NB4 (cell line): Measurements from ENCODE around the gene RELT.

Experiments used
- CTCF ChIP-seq: IDR thresholded peaks from one replicate; pipeline ENCODE4 v1.5.1; 2012; ENCODE audit warnings: low read depth, low read length
- POLR2A ChIP-seq: IDR thresholded peaks from 2 replicates; pipeline ENCODE4 v1.6.1; 2011; ENCODE audit warnings: mild to moderate bottlenecking; ENCODE audit not compliant: insufficient read length; ENCODE audit errors: extremely low read depth

- TF ChIP-seq CTCF (no peak), POLR2A (no peak)
Measured at GRCh38 chr11:73399636-73400035, 23.4 kb downstream of the RELT start.
